Measurements from ENCODE around the gene CCNY.

GRCh38 chr10:35463878-35464277 is 127.6 kb downstream of the CCNY start:
- TF ChIP-seq, protein P1, sequence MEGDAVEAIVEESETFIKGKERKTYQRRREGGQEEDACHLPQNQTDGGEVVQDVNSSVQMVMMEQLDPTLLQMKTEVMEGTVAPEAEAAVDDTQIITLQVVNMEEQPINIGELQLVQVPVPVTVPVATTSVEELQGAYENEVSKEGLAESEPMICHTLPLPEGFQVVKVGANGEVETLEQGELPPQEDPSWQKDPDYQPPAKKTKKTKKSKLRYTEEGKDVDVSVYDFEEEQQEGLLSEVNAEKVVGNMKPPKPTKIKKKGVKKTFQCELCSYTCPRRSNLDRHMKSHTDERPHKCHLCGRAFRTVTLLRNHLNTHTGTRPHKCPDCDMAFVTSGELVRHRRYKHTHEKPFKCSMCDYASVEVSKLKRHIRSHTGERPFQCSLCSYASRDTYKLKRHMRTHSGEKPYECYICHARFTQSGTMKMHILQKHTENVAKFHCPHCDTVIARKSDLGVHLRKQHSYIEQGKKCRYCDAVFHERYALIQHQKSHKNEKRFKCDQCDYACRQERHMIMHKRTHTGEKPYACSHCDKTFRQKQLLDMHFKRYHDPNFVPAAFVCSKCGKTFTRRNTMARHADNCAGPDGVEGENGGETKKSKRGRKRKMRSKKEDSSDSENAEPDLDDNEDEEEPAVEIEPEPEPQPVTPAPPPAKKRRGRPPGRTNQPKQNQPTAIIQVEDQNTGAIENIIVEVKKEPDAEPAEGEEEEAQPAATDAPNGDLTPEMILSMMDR (IDR thresholded peaks at IDR 0.05) = no peak
- no peak for TF ChIP-seq POLR2A (IDR thresholded peaks at IDR 0.05)
